ENCODE measurements around the gene POLR1E.

GRCh38 chr9:37497320-37497719 is 11.6 kb downstream of the POLR1E start:
- TF ChIP-seq EZH2 (IDR thresholded peaks at IDR 0.05) (no peak), CTCF (IDR thresholded peaks at IDR 0.05) (no peak)
